GM12872 (cell line): Measurements from ENCODE around the gene MAP2K5.

Experiments
- TF ChIP-seq, protein P1 (sequence below): IDR thresholded peaks from 3 replicates; pipeline ENCODE4 v1.5.1; 2011; ENCODE audit warnings: low read depth, mild to moderate bottlenecking, low read length, moderate library complexity; ENCODE audit not compliant: insufficient read depth

The MAP2K5 gene

DNA sequence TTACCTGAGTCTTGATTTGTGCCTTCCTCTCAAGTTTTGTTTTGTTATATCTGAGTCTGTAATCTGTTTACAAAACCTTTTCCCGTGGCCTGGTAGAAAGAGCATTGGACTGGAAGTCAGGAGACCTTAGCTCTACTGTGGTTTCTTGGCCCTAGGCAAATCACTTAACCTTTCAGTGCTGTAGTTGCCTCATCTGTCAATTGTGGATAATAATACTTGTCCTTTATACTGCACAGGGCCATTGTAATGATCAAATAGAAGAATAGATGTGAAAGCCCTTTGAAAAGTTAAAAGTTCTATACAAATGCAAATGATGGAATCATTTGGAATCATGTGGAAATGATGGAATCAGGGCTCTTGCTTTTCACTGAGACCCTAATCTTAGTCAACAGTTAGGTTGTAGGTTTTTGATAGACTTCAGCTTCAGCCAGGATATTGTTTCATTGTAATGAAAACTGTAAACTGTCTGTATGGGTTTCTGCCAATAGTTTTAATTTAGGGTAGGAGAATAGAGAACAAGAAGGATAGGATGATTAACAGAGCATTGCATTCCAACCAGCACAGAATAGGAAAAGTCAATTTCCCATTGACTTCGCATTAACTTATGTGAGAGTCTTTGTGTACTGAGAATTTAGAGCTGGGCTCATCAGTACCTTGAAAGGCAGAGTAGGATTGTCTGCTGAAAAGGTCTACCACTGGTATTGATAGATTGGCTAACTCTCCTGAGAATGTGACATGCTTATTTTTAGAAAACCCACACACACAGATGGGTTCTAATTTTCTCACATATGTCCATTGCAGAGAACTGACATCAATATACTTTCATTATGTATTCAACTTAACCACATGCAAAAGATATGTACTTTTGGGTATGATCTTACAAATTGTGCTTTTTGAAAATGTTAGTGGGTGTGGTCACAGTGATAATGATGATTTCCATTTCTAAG lies 21.8 kb downstream of the MAP2K5 start:
- TF ChIP-seq, protein P1, sequence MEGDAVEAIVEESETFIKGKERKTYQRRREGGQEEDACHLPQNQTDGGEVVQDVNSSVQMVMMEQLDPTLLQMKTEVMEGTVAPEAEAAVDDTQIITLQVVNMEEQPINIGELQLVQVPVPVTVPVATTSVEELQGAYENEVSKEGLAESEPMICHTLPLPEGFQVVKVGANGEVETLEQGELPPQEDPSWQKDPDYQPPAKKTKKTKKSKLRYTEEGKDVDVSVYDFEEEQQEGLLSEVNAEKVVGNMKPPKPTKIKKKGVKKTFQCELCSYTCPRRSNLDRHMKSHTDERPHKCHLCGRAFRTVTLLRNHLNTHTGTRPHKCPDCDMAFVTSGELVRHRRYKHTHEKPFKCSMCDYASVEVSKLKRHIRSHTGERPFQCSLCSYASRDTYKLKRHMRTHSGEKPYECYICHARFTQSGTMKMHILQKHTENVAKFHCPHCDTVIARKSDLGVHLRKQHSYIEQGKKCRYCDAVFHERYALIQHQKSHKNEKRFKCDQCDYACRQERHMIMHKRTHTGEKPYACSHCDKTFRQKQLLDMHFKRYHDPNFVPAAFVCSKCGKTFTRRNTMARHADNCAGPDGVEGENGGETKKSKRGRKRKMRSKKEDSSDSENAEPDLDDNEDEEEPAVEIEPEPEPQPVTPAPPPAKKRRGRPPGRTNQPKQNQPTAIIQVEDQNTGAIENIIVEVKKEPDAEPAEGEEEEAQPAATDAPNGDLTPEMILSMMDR = no peak

DNA sequence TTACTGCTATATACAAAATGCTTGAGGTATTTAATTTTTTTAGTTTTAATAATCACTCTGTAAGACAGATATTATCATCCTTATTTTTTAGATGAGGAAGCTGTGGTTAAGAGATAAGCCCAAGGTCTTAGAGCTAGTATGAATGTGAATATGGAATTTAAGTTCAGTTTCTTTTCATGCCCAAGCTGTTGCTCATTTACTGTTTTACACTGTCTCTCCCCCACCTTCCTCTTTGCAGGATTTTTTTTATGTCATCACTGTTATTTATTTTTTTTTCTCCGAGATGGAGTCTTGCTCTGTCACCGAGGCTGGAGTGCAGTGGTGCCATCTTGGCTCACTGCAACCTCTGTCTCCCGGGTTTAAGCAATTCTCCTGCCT lies 22.5 kb downstream of the MAP2K5 start:
- TF ChIP-seq, protein P1 = no peak

GRCh38 chr15:67569668-67570067 lies 27.2 kb downstream of the MAP2K5 start:
- TF ChIP-seq, protein P1 = no peak

- TF ChIP-seq, protein P1 = no peak
Observed at GRCh38 chr15:67570875-67571647, 28.6 kb downstream of the MAP2K5 start.

- TF ChIP-seq, protein P1 = no peak
Observed at GRCh38 chr15:67571648-67572415, 29.3 kb downstream of the MAP2K5 start.

DNA sequence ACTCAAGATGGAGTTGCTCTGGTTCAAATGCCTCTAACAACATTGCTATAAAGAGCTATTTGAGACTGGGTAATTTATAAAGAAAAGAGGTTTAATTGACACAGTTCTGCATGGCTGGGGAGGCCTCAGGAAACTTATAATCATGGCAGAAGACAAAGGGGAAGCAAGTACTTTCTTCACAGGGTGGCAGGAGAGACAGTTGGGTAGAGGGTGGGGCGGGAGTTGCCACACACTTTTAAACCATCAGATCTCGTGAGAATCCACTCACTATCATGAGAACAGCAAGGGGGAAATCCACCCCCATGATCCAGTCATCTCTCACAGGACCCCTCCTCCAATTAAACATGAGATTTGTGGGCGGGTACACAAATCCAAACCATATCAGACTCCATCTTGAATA lies 30.7 kb downstream of the MAP2K5 start:
- TF ChIP-seq, protein P1 = no peak
